NOMO-1 treated with dmso at 0.1 percent for 144 hours (cell line): ENCODE data around the gene SLC38A10.
"Not testable (repeated sequence)": the region's sequence is repeated elsewhere in the genome, so short reads cannot be mapped to it uniquely, and the experiment has no call there.

ENCODE experiments used
- DNase-seq: peaks from one replicate; lab custom pipeline; 2025; ENCODE audit not compliant: unreplicated experiment; lab: John Stamatoyannopoulos, UW

SLC38A10 gene

DNA sequence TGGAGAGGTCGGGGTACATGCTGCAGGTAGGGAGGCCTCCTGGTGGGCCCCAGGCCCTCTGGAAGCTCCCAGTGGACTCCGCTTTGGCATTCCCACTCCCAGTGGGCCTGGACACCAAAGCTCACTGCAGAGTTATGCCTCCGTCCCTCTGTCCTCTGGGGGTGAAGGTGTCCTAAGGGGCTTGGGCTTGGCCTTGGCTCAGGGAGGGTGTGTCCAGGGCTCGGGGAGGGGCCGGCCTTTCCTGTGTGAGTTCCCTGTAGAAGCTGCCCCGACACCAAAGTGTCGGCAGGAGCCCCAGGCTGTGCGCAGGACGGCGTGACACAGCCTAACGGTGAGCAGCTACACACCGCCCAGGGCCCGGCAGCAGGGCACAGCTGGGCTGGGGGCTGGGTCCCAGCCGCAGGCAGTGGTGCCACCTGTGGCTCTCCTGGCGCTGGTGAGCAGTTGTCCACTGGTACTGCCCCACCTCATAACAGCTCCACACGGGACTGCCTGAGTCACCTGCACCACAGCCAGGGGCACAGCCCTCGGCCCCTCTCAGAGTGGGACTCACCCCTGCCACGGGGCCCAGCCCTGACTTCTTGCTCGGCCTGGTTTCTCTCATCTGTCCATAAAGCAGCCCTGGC lies 62.4 kb downstream of the SLC38A10 start:
- no peak for DNase-seq

GRCh38 chr17:81231766-81232581 lies 63.1 kb downstream of the SLC38A10 start:
- DNase-seq = no peak

DNA sequence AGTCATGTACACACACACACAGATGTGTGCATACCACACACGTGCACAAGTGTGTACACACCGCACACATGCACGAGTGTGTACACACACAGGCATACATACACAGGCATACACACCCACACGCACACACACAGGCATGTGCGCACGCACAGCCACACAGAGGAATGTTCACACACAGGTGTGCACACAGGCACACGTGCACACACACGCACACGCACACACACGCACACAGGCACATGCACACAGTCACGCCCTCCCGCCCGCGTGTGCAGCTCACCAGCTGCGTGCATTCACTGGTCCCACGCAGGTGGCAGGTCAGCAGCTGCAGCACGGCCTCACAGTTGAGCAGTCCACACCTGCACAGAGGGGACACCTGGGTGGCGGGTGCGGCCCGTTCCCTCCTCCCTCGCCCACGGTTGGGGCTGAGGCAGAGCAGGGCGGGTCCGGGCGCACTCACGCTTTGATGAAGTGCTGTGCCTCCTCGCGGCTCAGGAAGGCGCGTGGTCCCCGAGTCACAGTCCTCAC lies 63.9 kb downstream of the SLC38A10 start:
- DNase-seq = no peak

DNA sequence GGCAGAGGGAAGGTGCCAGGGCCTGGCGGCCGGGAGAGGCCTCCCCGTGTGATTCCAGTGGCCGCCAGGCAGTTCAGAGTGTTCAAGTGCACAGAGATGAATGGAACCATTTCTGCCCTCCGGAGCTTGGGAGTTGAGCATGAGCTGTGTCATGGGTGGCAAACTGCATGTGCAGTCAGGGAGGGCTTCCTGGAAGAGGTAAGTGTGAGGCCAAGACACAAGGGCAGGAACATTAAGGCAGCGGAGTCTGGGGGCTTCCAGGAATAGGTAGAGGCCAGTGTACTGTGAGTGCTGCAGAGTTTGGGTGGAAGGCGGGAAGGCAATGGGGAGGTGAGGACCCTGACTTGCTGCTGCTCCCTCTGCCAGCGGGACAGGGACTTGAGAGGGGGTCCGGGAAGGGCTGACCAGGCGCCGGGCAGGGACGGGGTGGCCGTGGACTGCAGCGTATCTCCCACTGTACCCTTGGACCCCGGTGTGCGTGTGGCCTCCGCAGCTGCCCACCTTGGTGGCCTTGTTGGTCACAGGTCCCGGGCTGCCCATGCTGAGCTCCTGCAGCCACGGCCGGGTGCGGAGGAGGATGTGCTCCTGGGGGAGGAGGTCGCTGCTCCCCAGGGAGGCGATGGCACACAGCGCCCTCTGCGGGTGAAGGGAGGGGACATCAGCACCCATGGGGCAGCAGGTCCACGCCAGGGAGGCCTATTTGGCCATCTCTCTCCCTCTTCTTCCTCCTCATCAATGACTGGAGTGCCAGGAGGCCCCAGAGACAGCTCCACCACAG lies 64.9 kb downstream of the SLC38A10 start:
- DNase-seq = no peak

DNA sequence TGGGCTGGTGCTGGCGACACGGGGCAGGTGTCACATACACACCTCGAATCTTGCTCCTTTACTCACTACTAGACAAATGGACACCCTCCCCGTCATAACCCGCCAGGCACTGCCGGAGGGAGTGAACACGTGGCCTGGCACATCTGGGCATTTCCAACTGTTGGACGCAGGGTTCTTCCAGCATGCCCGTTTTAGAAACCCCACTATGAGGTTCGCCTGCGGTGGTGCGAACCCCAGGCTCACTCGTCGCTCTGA lies 65.5 kb downstream of the SLC38A10 start:
- DNase-seq = no peak

GRCh38 chr17:81228834-81229665 lies 66.1 kb downstream of the SLC38A10 start:
- no peak for DNase-seq

DNA sequence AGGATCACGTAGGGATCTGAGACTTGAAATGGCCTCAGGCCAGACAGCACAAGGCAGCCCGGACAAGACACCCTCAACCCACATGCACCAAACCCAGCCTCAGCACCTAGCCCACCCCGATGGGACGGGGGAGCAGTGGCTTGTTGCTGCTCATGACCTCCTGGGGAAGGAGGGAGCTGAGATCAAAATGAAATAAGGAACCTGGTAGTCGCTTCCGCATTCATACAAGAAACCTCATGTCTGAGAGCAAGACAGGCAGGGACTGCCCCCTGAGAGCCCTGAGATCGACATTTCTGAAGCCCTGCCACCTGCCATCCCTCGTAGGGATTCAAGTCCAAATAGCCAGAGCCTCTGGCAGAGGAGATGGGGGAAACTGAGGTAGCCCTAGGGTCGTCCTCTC lies 66.7 kb downstream of the SLC38A10 start:
- no peak for DNase-seq

- DNase-seq = not testable (repeated sequence)
These were observed 67.5 kb downstream of the SLC38A10 start for GRCh38 chr17:81227630-81228029.

GRCh38 chr17:81223762-81224130 lies 71.4 kb downstream of the SLC38A10 start:
- peak; percentile 52 for DNase-seq

- DNase-seq = peak; percentile 99
These were observed 72.0 kb downstream of the SLC38A10 start, which contains the start of gene CEP131 for GRCh38 chr17:81222906-81223761. CEP131 (minus strand) TSS chr17:81222965; CDS start chr17:81220056, 2,909 bp downstream.

- no peak for DNase-seq
These were observed 72.5 kb downstream of the SLC38A10 start for GRCh38 chr17:81222620-81222905.

DNA sequence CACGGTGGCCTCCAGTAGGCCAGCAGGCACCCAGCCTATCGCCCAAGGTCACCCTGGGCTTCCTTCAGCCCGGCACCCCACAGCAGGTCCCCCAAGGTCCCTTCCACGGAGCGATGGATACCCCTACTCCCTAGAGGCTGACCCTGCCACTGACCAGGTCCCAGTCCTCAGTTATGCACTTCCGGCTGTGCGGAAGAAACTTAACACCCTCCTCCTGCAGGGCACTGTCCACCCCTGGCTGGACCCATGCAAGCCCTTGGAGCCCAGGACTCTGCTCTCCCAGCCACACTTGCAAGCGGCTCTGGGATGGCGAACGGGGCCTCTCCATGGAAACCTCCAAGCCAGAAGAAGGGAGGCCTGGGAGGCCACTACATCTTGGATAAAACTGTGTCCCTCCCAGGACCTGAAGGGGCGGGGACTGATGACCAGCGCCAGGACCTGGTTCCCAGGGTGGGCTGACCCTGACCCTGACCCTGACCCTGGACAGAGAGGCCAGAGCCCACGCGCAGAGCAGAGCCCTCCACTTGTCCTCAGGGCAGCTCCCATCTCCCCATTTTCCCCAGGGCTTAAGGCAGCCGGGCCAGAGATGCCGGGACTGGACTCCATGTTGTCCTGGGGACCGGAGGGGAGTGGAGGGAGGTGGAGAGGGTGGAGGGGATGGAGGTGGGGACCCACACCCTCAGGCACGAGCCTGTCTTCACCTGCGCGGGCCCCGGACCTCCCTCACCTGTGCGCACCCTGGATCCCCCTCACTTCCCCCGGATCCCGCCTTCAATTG lies 73.1 kb downstream of the SLC38A10 start:
- DNase-seq = no peak

- DNase-seq = no peak
These were observed 73.7 kb downstream of the SLC38A10 start for GRCh38 chr17:81221371-81221841.

DNA sequence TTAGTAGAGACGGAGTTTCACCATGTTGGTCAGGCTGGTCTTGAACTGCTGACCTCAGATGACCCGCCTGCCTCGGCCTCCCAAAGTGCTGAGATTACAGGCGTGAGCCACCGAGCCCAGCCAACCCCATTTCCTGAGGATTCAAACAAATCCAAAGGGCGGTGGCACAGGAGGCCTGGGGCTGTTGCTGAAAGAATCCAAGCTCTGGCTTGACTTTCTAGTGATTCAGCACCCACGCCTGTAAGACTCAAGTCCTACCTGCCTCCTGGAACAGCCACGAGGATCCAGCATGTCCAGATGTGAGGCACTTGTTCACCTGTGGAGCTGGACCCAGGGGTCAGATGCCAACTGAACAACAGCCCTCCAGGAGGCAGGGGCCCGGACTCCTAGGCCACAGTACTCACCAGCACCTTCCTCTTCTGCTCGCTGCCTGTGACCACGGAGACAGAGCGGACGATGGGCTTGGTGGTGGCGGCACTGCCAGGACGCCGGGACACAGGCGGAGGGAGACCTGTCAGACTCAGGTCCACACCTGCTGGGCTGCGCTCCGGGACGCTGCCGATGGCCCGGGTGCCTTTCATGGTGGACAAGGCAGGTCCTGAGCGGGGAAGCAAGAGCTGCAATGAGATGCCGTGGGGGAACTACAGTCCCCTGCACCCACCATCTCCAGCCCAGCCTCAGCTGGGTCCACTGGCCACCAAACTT lies 75.5 kb downstream of the SLC38A10 start:
- DNase-seq = no peak

DNA sequence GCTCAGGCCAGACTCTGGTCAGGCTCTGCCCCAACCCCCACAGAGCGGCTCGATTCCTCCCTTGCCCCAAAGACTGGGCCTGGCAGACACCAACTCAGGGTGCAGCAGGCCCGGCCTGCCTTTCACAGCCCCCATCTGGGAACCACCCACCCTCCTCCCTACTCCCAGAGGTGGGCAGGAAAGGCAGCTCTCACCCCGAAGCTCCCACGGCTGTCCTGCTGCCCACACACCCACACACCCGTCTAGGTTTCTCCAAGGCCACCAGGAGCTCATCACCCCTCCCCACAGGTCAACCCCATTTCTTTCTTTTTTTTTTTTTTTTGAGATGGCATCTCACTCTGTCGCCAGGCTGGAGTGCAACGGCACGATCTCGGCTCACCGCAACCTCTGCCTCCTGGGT lies 76.1 kb downstream of the SLC38A10 start:
- DNase-seq = no peak

- DNase-seq = no peak
These were observed 76.6 kb downstream of the SLC38A10 start for GRCh38 chr17:81218459-81218858.

GRCh38 chr17:81217491-81217890 lies 77.6 kb downstream of the SLC38A10 start:
- DNase-seq = no peak

- DNase-seq = no peak
These were observed 81.1 kb downstream of the SLC38A10 start for GRCh38 chr17:81213978-81214377.

- DNase-seq = no peak
These were observed 82.7 kb downstream of the SLC38A10 start for GRCh38 chr17:81212365-81212764.
